Activated CD4-positive, alpha-beta T cell treated with anti-CD3 and anti-CD28 coated beads, Interleukin-2, amount 50 U/mL, for 1 hour (primary cell): Measurements from ENCODE around the gene SOS2.
A peak's percentile ranks its signal among the peaks of the same experiment; 100 is the strongest.
"Not testable (repeated sequence)": the region's sequence is repeated elsewhere in the genome, so short reads cannot be mapped to it uniquely, and the experiment has no call there.

ENCODE experiments used
- DNase-seq: peaks from one replicate; pipeline ENCODE4 v3.0.0-alpha.2; 2020

Gene SOS2

GRCh38 chr14:50225067-50225973 lies 6.1 kb downstream of the SOS2 start:
- no peak for DNase-seq

GRCh38 chr14:50222055-50222613 lies 9.2 kb downstream of the SOS2 start:
- no peak for DNase-seq

- no peak for DNase-seq
These were observed 12.9 kb downstream of the SOS2 start for GRCh38 chr14:50218501-50218900.

- no peak for DNase-seq
These were observed 16.0 kb downstream of the SOS2 start for GRCh38 chr14:50215416-50215815.

GRCh38 chr14:50213795-50214194 lies 17.6 kb downstream of the SOS2 start:
- DNase-seq = no peak

- DNase-seq = no peak
These were observed 18.7 kb downstream of the SOS2 start for GRCh38 chr14:50212726-50213125.

GRCh38 chr14:50210074-50210473 lies 21.3 kb downstream of the SOS2 start:
- DNase-seq = no peak

- no peak for DNase-seq
These were observed 32.9 kb downstream of the SOS2 start for GRCh38 chr14:50198499-50198898.

GRCh38 chr14:50191499-50191898 lies 39.9 kb downstream of the SOS2 start:
- DNase-seq = no peak

GRCh38 chr14:50186107-50186506 lies 45.3 kb downstream of the SOS2 start:
- DNase-seq = no peak

- DNase-seq = no peak
These were observed 57.5 kb downstream of the SOS2 start for GRCh38 chr14:50173891-50174290.

- DNase-seq = no peak
These were observed 59.5 kb downstream of the SOS2 start for GRCh38 chr14:50171895-50172294.

- not testable (repeated sequence) for DNase-seq
These were observed 64.0 kb downstream of the SOS2 start for GRCh38 chr14:50167381-50167780.

- DNase-seq = no peak
These were observed 75.3 kb downstream of the SOS2 start for GRCh38 chr14:50156111-50156510.

GRCh38 chr14:50148799-50149198 lies 82.6 kb downstream of the SOS2 start:
- no peak for DNase-seq

GRCh38 chr14:50139192-50139591 lies 92.2 kb downstream of the SOS2 start:
- DNase-seq = no peak

GRCh38 chr14:50127802-50128201 lies 103.6 kb downstream of the SOS2 start:
- no peak for DNase-seq

- DNase-seq = no peak
These were observed 108.3 kb downstream of the SOS2 start for GRCh38 chr14:50123062-50123461.

GRCh38 chr14:50122291-50122690 lies 109.1 kb downstream of the SOS2 start:
- DNase-seq = no peak

- no peak for DNase-seq
These were observed 109.9 kb downstream of the SOS2 start for GRCh38 chr14:50121486-50121885.

- no peak for DNase-seq
These were observed 113.9 kb downstream of the SOS2 start for GRCh38 chr14:50117456-50117855.

- no peak for DNase-seq
These were observed 114.4 kb downstream of the SOS2 start for GRCh38 chr14:50116966-50117365.

- DNase-seq = peak; percentile 96
These were observed 115.0 kb downstream of the SOS2 start, which contains the start of gene VCPKMT for GRCh38 chr14:50116181-50116956. VCPKMT (minus strand) TSS chr14:50116572; CDS start chr14:50116552, 20 bp downstream.
